Activated CD4-positive, alpha-beta T cell treated with anti-CD3 and anti-CD28 coated beads, Interleukin-2, amount 50 U/mL, for 48 hours (primary cell): Measurements from ENCODE around the gene TBX4.
"Not testable (repeated sequence)": the region's sequence is repeated elsewhere in the genome, so short reads cannot be mapped to it uniquely, and the experiment has no call there.

Source experiments
- DNase-seq, 2 experiments: peaks; one replicate each; pipeline ENCODE4 v3.0.0-alpha.2; 2020

The TBX4 gene

GRCh38 chr17:61486135-61487120 lies 34.2 kb downstream of the TBX4 start:
- DNase-seq = no peak

GRCh38 chr17:61487161-61487988 lies 35.2 kb downstream of the TBX4 start:
- DNase-seq = no peak

GRCh38 chr17:61487989-61488595 lies 35.9 kb downstream of the TBX4 start:
- DNase-seq = no peak

- DNase-seq = no peak
These were observed 36.9 kb downstream of the TBX4 start for GRCh38 chr17:61488878-61489718.

- DNase-seq = no peak
These were observed 37.7 kb downstream of the TBX4 start for GRCh38 chr17:61489719-61490490.

DNA sequence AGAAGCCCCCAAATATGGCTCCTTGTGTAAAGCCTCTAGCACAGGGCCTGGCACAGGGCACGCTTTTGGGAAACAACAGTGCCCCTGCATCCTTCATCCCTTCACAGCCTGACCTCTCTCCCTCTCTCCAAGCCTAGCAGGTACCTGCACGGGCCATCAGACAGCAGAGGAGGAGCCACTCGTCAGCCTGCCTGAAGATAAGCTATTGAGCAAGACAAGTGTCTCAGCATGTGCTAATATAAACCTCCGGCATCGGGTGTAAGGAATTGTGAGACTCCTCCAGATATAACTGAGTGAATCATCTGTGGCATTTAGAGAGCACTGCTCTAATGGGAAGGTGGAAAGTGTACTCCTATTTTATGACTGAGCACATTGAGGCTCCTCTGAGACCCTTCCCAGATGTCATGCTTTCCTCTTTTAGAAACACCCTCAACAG lies 38.3 kb downstream of the TBX4 start:
- no peak for DNase-seq

GRCh38 chr17:61491981-61492380 lies 39.8 kb downstream of the TBX4 start:
- no peak for DNase-seq

GRCh38 chr17:61492759-61493526 lies 40.7 kb downstream of the TBX4 start:
- no peak for DNase-seq

DNA sequence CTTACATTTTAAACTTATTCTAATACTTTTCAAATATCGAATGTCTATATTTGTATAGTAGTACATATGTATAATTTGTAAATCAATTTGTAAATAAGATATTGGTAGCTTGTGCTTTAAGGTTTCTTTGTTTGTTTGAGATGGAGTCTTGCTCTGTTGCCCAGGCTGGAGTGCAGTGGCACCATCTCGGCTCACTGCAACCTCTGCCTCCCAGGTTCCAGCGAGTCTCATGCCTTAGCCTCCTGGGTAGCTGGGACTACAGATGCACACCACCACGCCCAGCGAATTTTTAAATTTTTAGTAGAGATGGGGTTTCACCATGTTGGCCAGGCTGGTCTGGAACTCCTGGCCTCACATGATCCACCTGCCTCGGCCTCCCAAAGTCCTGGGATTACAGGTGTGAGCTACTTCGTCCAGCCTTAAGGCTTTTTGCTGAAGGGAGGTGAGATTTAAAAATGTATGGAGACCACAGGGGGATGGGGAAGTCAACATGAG lies 41.7 kb downstream of the TBX4 start:
- DNase-seq = not testable (repeated sequence)

DNA sequence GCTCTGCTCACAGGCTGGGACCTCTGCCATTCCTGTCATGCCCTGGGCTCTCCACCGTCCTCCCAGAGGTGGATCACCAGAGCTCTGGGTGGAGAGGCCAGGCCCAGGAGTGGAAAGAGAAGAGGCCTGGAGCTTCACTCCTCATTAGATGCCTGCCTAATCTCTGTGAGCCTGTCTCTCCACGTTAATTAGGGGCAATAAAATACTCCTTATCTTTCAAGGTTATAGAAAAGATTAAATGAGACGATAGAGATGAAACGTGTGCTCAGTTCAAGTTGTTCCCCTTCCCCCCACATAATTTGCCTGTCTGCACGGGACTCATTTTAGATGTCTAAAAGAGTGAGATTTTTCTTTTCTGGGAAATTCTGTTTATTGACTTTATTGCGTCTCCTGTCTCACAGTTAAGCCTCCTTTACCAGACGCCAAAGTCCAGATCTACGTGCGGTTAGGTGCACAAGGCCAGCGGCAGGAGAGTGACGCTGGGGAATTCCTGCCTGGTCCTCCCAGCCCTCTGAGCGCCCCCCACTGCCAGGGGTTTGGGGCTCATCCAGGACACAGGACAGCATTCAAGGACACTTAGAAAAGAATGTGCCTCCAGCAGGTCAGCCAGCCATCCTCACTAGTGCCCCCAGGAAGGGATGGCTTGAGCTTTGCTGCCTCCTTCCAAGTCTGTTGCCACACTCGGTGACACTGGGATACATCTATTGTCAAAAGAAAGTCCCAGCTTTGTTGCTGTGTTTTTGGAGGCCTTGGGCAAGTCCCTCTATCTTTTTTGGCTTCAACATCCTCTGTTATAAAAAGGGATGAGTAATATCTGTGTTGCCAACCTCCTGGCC lies 42.3 kb downstream of the TBX4 start:
- DNase-seq = no peak

- DNase-seq = no peak
These were observed 43.1 kb downstream of the TBX4 start for GRCh38 chr17:61495161-61495857.

- no peak for DNase-seq
These were observed 44.1 kb downstream of the TBX4 start for GRCh38 chr17:61496174-61496956.

DNA sequence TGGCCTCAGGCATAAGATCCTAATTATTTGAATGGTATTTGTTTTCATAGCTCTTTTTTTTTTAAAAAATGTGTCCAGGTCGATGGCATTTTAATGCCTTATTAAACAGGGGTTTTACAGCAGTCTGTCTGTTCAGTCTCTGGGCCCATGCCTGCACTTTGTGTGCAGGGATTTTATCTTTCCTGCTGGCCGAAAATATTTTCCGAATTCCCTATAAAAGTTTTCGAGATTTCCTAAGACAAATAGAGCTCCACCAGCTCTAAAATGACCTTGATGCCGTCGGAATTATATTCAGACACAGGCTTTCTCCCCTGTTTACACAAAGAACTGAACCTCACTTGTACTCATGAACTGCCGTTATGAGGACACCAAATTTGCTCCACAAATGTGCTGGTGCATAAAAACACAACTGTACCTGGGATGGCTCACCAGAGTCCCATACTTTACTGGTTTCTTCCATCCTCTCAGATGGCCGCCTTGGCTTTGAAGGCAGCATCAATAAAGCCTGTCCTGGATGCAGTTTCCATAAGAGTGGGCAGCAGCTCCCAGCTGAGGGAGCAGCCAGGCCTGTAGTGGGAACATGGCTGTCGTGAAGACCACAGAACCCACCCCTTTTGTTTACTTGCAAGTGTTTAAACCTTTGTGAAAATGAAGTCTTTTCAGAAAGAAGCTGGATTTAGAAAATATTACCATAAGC lies 44.9 kb downstream of the TBX4 start:
- no peak for DNase-seq

GRCh38 chr17:61498042-61498994 lies 46.1 kb downstream of the TBX4 start:
- DNase-seq = no peak

- DNase-seq = no peak
These were observed 47.4 kb downstream of the TBX4 start for GRCh38 chr17:61499632-61500031.

- no peak for DNase-seq
These were observed 48.1 kb downstream of the TBX4 start for GRCh38 chr17:61500287-61500686.
